GM18502 (cell line): ENCODE data around the gene KMT2A.
"Not testable (repeated sequence)": the region's sequence is repeated elsewhere in the genome, so short reads cannot be mapped to it uniquely, and the experiment has no call there.

ENCODE experiments used
- ATAC-seq: cut with Tn5 transposase; IDR thresholded peaks from one replicate; pipeline ENCODE4 v1.9.1; 2021; ENCODE audit warnings: mild to moderate bottlenecking; ENCODE audit not compliant: unreplicated experiment, poor library complexity

KMT2A gene

GRCh38 chr11:118481238-118481637 is 44.9 kb downstream of the KMT2A start:
- not testable (repeated sequence) for ATAC-seq

GRCh38 chr11:118484405-118484804 is 48.1 kb downstream of the KMT2A start:
- ATAC-seq, result no peak

- ATAC-seq, result no peak
Measured at GRCh38 chr11:118485273-118485672, 49.0 kb downstream of the KMT2A start.

- no peak for ATAC-seq
Measured at GRCh38 chr11:118488480-118489109, 52.3 kb downstream of the KMT2A start.

- no peak for ATAC-seq
Measured at GRCh38 chr11:118491041-118491440, 54.7 kb downstream of the KMT2A start.

GRCh38 chr11:118497831-118498230 is 61.5 kb downstream of the KMT2A start:
- no peak for ATAC-seq

GRCh38 chr11:118503216-118503615 is 66.9 kb downstream of the KMT2A start:
- ATAC-seq, result no peak

- no peak for ATAC-seq
Measured at GRCh38 chr11:118511601-118512000, 75.3 kb downstream of the KMT2A start.

- no peak for ATAC-seq
Measured at GRCh38 chr11:118514103-118514502, 77.8 kb downstream of the KMT2A start.

GRCh38 chr11:118519549-118519948 is 83.3 kb downstream of the KMT2A start:
- no peak for ATAC-seq

- ATAC-seq, result no peak
Measured at GRCh38 chr11:118521892-118522311, 85.6 kb downstream of the KMT2A start.

- no peak for ATAC-seq
Measured at GRCh38 chr11:118522571-118523072, 86.3 kb downstream of the KMT2A start.

- ATAC-seq, result no peak
Measured at GRCh38 chr11:118524356-118524755, 88.1 kb downstream of the KMT2A start.

- no peak for ATAC-seq
Measured at GRCh38 chr11:118524757-118525470, 88.6 kb downstream of the KMT2A start.

- no peak for ATAC-seq
Measured at GRCh38 chr11:118526688-118527087, 90.4 kb downstream of the KMT2A start.

GRCh38 chr11:118527109-118527508 is 90.8 kb downstream of the KMT2A start, which contains the start of gene TTC36:
Gene TTC36, plus strand, starts transcription at chr11:118527474. Its CDS starts 21 bp downstream, at chr11:118527495.
- no peak for ATAC-seq

- ATAC-seq, result no peak
Measured at GRCh38 chr11:118528511-118528910, 92.2 kb downstream of the KMT2A start.

- ATAC-seq, result no peak
Measured at GRCh38 chr11:118529584-118530175, 93.4 kb downstream of the KMT2A start.

GRCh38 chr11:118530180-118530682 is 93.9 kb downstream of the KMT2A start:
- ATAC-seq, result no peak

- ATAC-seq, result peak; percentile 74
Measured at GRCh38 chr11:118530683-118531596, 94.6 kb downstream of the KMT2A start, which contains the start of gene TMEM25. Gene TMEM25, plus strand, starts transcription at chr11:118531192. Its CDS starts 610 bp downstream, at chr11:118531802.
